Smooth muscle cell (in vitro differentiated cells): ENCODE measurements around the gene TRIM25. TPM values are rescaled to one million over a fixed set of nuclear protein-coding genes. Genes with fewer than 3 reads are reported as not detected.

ENCODE experiments used
- DNase-seq: peaks from one replicate; lab custom pipeline; 2025; ENCODE audit not compliant: unreplicated experiment; lab: John Stamatoyannopoulos, UW
- H2AFZ ChIP-seq: fragments of 200-600 bp; sonication (generic); 2 replicates; pipeline ENCODE4 v1.6.0; 2016; ENCODE audit warnings: antibody characterized with exemption, low read depth, mild to moderate bottlenecking
- H3F3A ChIP-seq: fragments of 200-600 bp; sonication (generic); 2 replicates; pipeline ENCODE4 v1.6.0; 2017; ENCODE audit warnings: antibody characterized with exemption, low read depth
- H3K27ac ChIP-seq: fragments of 200-600 bp; sonication (generic); 2 replicates; pipeline ENCODE4 v1.5.1; 2016; ENCODE audit warnings: low read depth, mild to moderate bottlenecking
- H3K27me3 ChIP-seq: fragments of 200-600 bp; sonication (generic); 2 replicates; pipeline ENCODE4 v1.6.1; 2016; ENCODE audit warnings: low read depth, mild to moderate bottlenecking
- H3K36me3 ChIP-seq: fragments of 200-600 bp; sonication (generic); 2 replicates; pipeline ENCODE4 v1.5.1; 2016; ENCODE audit warnings: low read depth
- H3K4me1 ChIP-seq: fragments of 200-600 bp; sonication (generic); 2 replicates; pipeline ENCODE4 v1.5.1; 2016; ENCODE audit warnings: low read depth
- H3K4me2 ChIP-seq: fragments of 200-600 bp; sonication (generic); 2 replicates; pipeline ENCODE4 v1.6.0; 2016; ENCODE audit warnings: mild to moderate bottlenecking
- H3K4me3 ChIP-seq: fragments of 200-600 bp; sonication (generic); 2 replicates; pipeline ENCODE4 v1.5.1; 2016; ENCODE audit warnings: mild to moderate bottlenecking
- H3K79me2 ChIP-seq: fragments of 200-600 bp; sonication (generic); 2 replicates; pipeline ENCODE4 v1.6.0; 2016; ENCODE audit warnings: low read depth, mild to moderate bottlenecking
- H3K9ac ChIP-seq: fragments of 200-600 bp; sonication (generic); 2 replicates; pipeline ENCODE4 v1.6.0; 2016; ENCODE audit warnings: low read depth
- H3K9me3 ChIP-seq: fragments of 200-600 bp; sonication (generic); replicated peaks from 2 replicates; pipeline ENCODE4 v1.5.1; 2016; ENCODE audit warnings: low read depth
- H4K20me1 ChIP-seq: fragments of 200-600 bp; sonication (generic); 2 replicates; pipeline ENCODE4 v1.6.0; 2016; ENCODE audit warnings: low read depth
- CTCF ChIP-seq: fragments of 200-600 bp; sonication (generic); IDR thresholded peaks from 2 replicates; pipeline ENCODE4 v1.5.1; 2017; ENCODE audit warnings: borderline replicate concordance, mild to moderate bottlenecking, antibody characterized with exemption; ENCODE audit not compliant: insufficient read depth, poor library complexity, severe bottlenecking
- WGBS: methylation state at CpG from one replicate; pipeline ENCODE4 v1.1.7; 2016; ENCODE audit warnings: low lambda C conversion rate; 5-methylcytosine and 5-hydroxymethylcytosine counted together
- polyA plus RNA-seq: library from polyadenylated mRNA; unstranded; fragments of >200 nt; fragmentation: Nextera tagmentation; extraction: Ambion mirVana; gene quantifications from 2 replicates; pipeline ENCODE4 v1.2.1, GENCODE V29; 2016
- total RNA-seq: library from RNA; depleted of rRNA; stranded (reverse); fragments of >200 nt; gene quantifications from 2 replicates; pipeline ENCODE4 v1.2.3, GENCODE V29; 2014

The TRIM25 gene
- total and polyA plus RNA-seq, 2 experiments from 2014 or later = 2.6 to 7.1 TPM

DNA sequence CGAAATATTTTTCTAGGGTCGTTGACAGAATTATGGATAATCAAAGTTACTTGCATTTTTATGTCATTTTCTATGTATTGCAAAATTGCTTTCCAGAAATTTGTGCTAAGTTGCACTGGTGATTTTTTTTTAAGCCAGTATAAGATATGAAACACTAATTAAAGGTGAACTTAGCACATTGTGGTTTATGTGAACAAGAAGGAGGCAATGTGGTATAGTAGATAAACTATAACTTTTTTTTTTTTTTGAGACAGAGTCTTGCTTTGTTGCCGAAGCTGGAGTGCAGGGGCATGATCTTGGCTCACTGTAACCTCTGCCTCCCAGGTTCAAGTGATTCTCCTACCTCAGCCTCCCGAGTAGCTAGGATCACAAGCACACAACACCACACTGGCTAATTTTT, 66.7 kb downstream of the TRIM25 start:
- Histone ChIP-seq H3K4me2 (no peak overlapping the region), H3K79me2 (no peaks in the 10 kb centered on the region), H3K27ac (no peak overlapping the region), H3K4me3 (no peak overlapping the region), H2AFZ (no peak overlapping the region), H3F3A (no peaks in the 10 kb centered on the region), H4K20me1 (no peaks in the 10 kb centered on the region), H3K36me3 (no peaks in the 10 kb centered on the region), H3K4me1 (no peaks in the 10 kb centered on the region), H3K27me3 (no peaks in the 10 kb centered on the region), H3K9ac (no peak overlapping the region), H3K9me3 (no peaks in the 10 kb centered on the region)
- 95% methylated on average over 4 of the region's 4 CpGs for WGBS
- no peak for DNase-seq
- no peak for TF ChIP-seq CTCF

DNA sequence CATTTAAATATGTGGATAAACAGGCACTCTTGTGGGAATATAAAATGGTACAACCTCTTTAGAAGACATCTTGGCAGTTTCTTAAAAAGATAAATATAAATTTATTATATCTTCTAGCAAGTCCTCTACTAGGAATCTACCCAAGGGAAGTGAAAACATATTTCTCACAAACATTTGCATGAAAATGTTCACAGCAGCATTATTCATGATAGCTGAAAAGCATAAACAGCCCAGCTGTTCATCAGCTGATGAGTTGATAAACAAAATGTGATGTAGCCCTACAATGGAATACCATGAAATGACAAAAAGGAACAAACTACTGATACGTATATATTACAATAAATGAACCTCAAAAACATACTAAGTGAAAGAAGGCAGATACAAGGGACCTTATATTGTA, 67.9 kb downstream of the TRIM25 start:
- Histone ChIP-seq H3K27ac (no peak overlapping the region), H3K4me1 (no peaks in the 10 kb centered on the region), H3K4me2 (no peak overlapping the region), H3K79me2 (no peaks in the 10 kb centered on the region), H2AFZ (no peak overlapping the region), H3K36me3 (no peaks in the 10 kb centered on the region), H3K9me3 (no peaks in the 10 kb centered on the region), H3F3A (no peaks in the 10 kb centered on the region), H3K27me3 (no peaks in the 10 kb centered on the region), H3K4me3 (no peak overlapping the region), H4K20me1 (no peaks in the 10 kb centered on the region), H3K9ac (no peak overlapping the region)
- no peak for DNase-seq
- 87% methylated on average over 1 of the region's 1 CpG for WGBS
- TF ChIP-seq CTCF = no peak

GRCh38 chr17:56842577-56842976, 71.3 kb downstream of the TRIM25 start:
- 90% methylated on average over 2 of the region's 2 CpGs for WGBS
- no peak overlapping the region for H3K9ac ChIP-seq
- no peaks in the 10 kb centered on the region for H3K4me1 ChIP-seq
- no peak for DNase-seq
- no peak for TF ChIP-seq CTCF
- no peak overlapping the region for H2AFZ ChIP-seq
- no peaks in the 10 kb centered on the region for H3K79me2 ChIP-seq
- no peak overlapping the region for H3K4me3 ChIP-seq
- H3K4me2 ChIP-seq = no peak overlapping the region
- H3K27ac ChIP-seq = no peak overlapping the region
- no peaks in the 10 kb centered on the region for H3K27me3 ChIP-seq
- no peaks in the 10 kb centered on the region for H3K36me3 ChIP-seq
- H4K20me1 ChIP-seq = no peaks in the 10 kb centered on the region
- no peaks in the 10 kb centered on the region for H3F3A ChIP-seq
- H3K9me3 ChIP-seq = no peaks in the 10 kb centered on the region

GRCh38 chr17:56838687-56839086, 75.2 kb downstream of the TRIM25 start:
- no peak overlapping the region for H3K4me2 ChIP-seq
- H3K79me2 ChIP-seq = no peaks in the 10 kb centered on the region
- no peak for TF ChIP-seq CTCF

More at GRCh38 chr17:56838687-56839086, 75.2 kb downstream of the TRIM25 start:
- Histone ChIP-seq H2AFZ (no peak overlapping the region), H3K4me3 (no peak overlapping the region), H4K20me1 (peaks cover 2% of the 10 kb centered on the region), H3F3A (peaks cover 6% of the 10 kb centered on the region), H3K4me1 (peaks cover 8% of the 10 kb centered on the region), H3K27ac (no peak overlapping the region), H3K27me3 (peaks cover 10% of the 10 kb centered on the region), H3K36me3 (no peaks in the 10 kb centered on the region), H3K9ac (no peak overlapping the region), H3K9me3 (no peaks in the 10 kb centered on the region)
- WGBS = 96% methylated on average over 3 of the region's 3 CpGs
- DNase-seq = no peak
